Measurements from ENCODE around the gene NCKAP5.

GRCh38 chr2:133461484-133461883, 106.8 kb downstream of the NCKAP5 start:
- TF ChIP-seq CTCF (IDR thresholded peaks at IDR 0.05) (no peak), EZH2 (IDR thresholded peaks at IDR 0.05; ENCODE audit: borderline replicate concordance, insufficient read depth, low read depth, low read length, poor library complexity, severe bottlenecking) (no peak)
